Liver (tissue), 2 donors: ENCODE measurements around the gene ORM2.

ENCODE experiments used
- FOXA1 ChIP-seq: IDR thresholded peaks from 2 replicates; pipeline ENCODE4 v1.6.1; 2016; ENCODE audit warnings: antibody characterized with exemption
- TF ChIP-seq, protein P1 (sequence below): fragments of 150-350 bp; IDR thresholded peaks from 2 replicates; pipeline ENCODE4 v1.5.1; 2017; ENCODE audit warnings: improper control_type of control experiment, low read depth, low read length; ENCODE audit not compliant: missing input control
- donor health status: healthy.

DNA sequence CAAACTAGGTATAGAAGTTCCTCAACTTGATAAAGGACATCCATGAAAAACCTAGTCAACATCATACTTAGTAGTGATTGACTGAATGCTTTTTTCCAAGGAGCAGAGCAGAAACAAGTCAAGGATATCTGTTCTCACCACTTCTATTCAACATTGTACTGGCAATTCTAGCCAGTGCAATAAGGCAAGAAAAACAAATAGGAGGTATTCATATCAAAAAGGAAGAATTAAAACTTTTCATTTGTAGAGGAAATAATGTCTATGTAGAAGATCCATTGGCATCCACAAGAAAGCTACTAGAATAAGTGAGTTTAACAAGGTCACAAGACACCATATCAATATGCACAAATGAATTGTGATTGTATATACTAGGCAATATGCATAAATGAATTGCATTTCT lies 35.0 kb upstream of the ORM2 start:
- TF ChIP-seq, protein P1, sequence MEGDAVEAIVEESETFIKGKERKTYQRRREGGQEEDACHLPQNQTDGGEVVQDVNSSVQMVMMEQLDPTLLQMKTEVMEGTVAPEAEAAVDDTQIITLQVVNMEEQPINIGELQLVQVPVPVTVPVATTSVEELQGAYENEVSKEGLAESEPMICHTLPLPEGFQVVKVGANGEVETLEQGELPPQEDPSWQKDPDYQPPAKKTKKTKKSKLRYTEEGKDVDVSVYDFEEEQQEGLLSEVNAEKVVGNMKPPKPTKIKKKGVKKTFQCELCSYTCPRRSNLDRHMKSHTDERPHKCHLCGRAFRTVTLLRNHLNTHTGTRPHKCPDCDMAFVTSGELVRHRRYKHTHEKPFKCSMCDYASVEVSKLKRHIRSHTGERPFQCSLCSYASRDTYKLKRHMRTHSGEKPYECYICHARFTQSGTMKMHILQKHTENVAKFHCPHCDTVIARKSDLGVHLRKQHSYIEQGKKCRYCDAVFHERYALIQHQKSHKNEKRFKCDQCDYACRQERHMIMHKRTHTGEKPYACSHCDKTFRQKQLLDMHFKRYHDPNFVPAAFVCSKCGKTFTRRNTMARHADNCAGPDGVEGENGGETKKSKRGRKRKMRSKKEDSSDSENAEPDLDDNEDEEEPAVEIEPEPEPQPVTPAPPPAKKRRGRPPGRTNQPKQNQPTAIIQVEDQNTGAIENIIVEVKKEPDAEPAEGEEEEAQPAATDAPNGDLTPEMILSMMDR, result no peak
- TF ChIP-seq FOXA1, result no peak
